Activated naive CD8-positive, alpha-beta T cell treated with anti-CD3 and anti-CD28 coated beads for 36 hours (primary cell): ENCODE measurements around the gene ZNF622. TPM values are rescaled to one million over a fixed set of nuclear protein-coding genes. Genes with fewer than 3 reads are reported as not detected.
A peak's percentile ranks its signal among the peaks of the same experiment; 100 is the strongest.

Experiments used
- DNase-seq: peaks from one replicate; pipeline ENCODE4 v3.0.0; 2021
- H3K27ac Mint-ChIP-seq: one replicate; pipeline ENCODE4 v1.8.0; 2022; ENCODE audit warnings: mild to moderate bottlenecking, moderate library complexity, mixed read lengths
- H3K27me3 Mint-ChIP-seq: one replicate; pipeline ENCODE4 v1.8.0; 2022; ENCODE audit warnings: mild to moderate bottlenecking, mixed read lengths
- H3K36me3 Mint-ChIP-seq: one replicate; pipeline ENCODE4 v1.8.0; 2021; ENCODE audit warnings: mild to moderate bottlenecking, mixed read lengths
- H3K4me1 Mint-ChIP-seq: one replicate; pipeline ENCODE4 v1.8.0; 2021; ENCODE audit warnings: mixed read lengths
- H3K4me3 Mint-ChIP-seq: one replicate; pipeline ENCODE4 v1.8.0; 2022; ENCODE audit warnings: mild to moderate bottlenecking, moderate library complexity, mixed read lengths
- H3K9me3 Mint-ChIP-seq: one replicate; pipeline ENCODE4 v1.8.0; 2022; ENCODE audit warnings: mixed read lengths
- total RNA-seq, 2 experiments: library from RNA; stranded (reverse); gene quantifications; one replicate each; pipeline ENCODE4 v1.2.3, GENCODE V29; 2021

The ZNF622 gene, protein sequence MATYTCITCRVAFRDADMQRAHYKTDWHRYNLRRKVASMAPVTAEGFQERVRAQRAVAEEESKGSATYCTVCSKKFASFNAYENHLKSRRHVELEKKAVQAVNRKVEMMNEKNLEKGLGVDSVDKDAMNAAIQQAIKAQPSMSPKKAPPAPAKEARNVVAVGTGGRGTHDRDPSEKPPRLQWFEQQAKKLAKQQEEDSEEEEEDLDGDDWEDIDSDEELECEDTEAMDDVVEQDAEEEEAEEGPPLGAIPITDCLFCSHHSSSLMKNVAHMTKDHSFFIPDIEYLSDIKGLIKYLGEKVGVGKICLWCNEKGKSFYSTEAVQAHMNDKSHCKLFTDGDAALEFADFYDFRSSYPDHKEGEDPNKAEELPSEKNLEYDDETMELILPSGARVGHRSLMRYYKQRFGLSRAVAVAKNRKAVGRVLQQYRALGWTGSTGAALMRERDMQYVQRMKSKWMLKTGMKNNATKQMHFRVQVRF
- 10 to 100 TPM; 47.5 to 48.2 TPM for total RNA-seq

DNA sequence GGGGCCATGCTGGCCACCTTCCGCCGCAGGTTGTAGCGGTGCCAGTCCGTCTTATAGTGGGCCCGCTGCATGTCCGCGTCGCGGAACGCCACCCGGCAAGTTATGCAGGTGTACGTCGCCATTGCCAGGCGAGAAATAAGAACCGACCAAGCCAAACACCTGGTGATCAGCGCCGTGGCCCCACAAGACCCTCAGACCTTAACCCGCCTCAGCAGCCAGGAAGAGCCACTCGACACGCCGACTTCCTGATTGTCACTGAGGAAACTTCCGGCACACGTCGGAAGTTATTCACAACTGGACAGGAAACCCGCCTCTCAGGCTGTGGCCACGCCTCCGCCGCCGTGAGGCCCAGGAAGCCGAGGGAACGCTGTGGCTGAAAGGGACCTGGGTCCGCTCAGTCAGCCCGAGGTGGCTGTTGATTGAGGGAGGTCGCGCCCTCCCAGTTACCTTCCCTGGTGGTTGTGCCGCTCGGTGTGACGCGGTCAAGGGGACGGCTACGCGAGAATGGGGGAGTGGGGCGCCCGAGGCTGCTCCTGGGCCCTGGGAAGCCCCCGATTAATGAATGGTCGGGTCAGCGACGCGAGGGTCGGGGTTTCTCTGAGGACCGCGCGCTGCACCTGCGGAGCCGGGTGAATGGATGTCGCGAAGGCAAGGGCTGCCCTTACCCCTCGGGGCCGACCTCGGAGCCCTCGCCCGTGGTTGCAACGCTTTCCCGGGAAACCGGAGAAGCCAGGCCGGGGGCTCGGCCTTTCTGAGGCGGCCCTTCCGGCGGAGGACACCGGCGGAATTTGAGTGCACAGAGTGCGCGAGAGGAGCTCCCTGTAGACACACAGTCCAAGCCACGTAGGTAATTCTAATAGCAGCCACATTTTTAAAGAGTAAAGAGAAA is at the start of gene ZNF622:
Gene ZNF622 (minus strand): TSS at position 257 of the 889 bp plus-strand sequence. CDS start 135 bp downstream, at position 122.
- Mint-ChIP-seq H3K27ac (peak within 1 kb of the TSS; percentile 93), H3K4me3 (peak within 1 kb of the TSS; percentile 97), H3K4me1 (peaks cover 61% of the 10 kb centered on the region), H3K9me3 (no peaks in the 10 kb centered on the region), H3K27me3 (no peaks in the 10 kb centered on the region), H3K36me3 (peaks cover 47% of the 10 kb centered on the region)
- peak; percentile 89 for DNase-seq

DNA sequence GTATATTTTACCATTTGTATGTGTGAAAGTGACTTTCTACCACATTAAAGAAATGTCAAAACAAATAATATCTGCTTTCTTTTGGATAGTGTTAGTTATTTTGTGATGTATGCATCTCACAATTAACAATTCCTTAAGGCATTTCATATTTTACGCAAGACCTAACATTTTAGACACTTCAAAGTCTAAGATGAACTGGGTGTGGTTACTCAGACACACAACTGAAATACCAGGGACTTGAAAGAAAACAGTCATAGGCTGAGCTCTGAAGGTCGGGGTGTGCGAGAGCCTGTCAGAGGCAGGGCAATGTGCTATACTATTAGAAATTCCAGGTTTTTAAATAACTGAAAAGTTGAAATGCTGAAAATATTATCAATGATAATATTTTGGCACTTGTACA is 44.5 kb upstream of the ZNF622 start:
- H3K4me1 Mint-ChIP-seq: peaks cover 36% of the 10 kb centered on the region

DNA sequence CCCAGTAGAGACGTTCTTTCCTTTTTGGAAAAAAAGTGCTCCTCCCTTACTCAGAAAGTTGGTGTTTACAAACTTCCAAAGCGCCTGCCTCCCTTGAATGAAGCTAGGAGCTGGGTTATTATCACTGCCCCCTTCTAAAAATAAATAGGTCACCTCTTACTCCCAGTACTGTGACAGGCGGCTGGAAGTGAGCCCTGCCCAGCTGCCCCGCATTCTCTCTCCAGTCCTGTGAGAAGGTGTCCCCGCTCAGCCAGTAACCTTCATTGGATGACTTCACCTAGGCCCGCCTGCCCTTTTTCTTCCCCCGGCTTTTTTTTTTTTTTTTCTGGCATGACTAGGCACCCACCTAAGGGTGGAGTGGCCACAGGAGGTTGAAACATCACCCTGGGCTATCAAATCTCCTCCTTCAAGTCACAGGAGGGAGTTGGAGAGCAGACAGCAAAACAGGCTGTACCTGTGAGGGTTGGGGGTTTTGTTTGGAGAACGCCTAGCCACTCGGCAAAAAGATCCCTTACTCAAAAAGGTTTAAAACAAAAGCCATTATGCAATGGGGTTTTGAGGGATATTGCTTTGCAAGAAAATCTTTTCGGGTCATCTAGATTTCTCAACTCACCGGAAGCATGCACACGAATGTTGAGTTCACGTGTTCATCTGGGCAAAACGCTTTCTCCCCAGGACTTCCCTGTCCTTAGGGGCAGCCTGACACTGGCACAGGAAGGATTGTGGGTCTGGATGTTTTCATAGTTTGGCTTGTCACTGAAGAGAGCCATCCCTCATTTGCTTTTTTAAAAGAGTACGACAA is 43.3 kb upstream of the ZNF622 start:
- Mint-ChIP-seq H3K9me3 (peaks cover 11% of the 10 kb centered on the region), H3K4me3 (no peak overlapping the region), H3K27me3 (no peaks in the 10 kb centered on the region), H3K4me1 (peaks cover 36% of the 10 kb centered on the region), H3K27ac (no peak overlapping the region), H3K36me3 (peaks cover 15% of the 10 kb centered on the region)
- no peak for DNase-seq

More for the DNA sequence above, 44.5 kb upstream of the ZNF622 start:
- no peak for DNase-seq
- H3K9me3 Mint-ChIP-seq: peaks cover 11% of the 10 kb centered on the region
- H3K27me3 Mint-ChIP-seq: no peaks in the 10 kb centered on the region
- H3K36me3 Mint-ChIP-seq: peaks cover 15% of the 10 kb centered on the region
- no peak overlapping the region for H3K4me3 Mint-ChIP-seq
- no peak overlapping the region for H3K27ac Mint-ChIP-seq

DNA sequence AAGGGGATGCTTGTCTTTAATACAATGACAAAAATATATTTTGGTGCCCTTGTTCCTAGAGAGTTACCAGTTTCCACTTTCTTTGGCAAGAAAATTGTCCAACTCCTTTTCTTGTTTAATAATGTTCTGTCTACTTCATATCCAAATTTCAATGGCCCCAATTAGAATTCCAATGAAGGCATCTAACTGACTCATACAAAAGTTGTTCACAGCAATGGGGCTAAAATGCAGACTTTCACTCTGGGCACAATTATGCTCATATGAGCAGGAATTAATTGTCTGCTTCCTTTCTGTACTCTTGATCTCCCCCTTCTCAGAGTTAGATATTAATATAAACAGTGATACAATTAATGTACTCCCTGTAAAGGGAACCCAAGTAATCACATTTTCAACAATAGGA is 42.1 kb upstream of the ZNF622 start:
- Mint-ChIP-seq H3K4me3 (no peak overlapping the region), H3K36me3 (peaks cover 15% of the 10 kb centered on the region), H3K9me3 (peaks cover 11% of the 10 kb centered on the region), H3K4me1 (peaks cover 36% of the 10 kb centered on the region), H3K27me3 (no peaks in the 10 kb centered on the region), H3K27ac (no peak overlapping the region)
- DNase-seq: no peak

DNA sequence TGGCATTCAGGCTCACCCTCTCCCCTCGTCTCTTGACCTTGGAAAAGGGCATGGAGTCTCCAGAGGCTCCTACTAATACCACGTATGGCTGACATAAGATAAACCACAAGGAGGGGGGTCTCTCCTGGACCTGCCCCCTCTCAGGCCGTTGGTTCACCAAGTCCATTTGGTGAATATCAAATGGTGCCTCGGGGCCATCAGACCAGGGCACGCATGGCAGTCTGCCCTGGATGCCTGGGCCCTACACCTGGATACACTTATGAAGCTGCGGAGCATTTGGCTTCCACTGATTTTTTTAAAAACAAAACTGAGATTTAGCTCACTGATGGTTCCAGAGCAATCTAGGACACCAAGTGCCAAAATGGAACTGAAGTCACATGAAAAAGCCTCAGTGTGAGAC is 40.3 kb upstream of the ZNF622 start:
- DNase-seq: no peak
- no peak overlapping the region for H3K27ac Mint-ChIP-seq
- H3K9me3 Mint-ChIP-seq: no peaks in the 10 kb centered on the region
- peaks cover 23% of the 10 kb centered on the region for H3K4me1 Mint-ChIP-seq
- H3K4me3 Mint-ChIP-seq: no peak overlapping the region
- H3K27me3 Mint-ChIP-seq: no peaks in the 10 kb centered on the region
- H3K36me3 Mint-ChIP-seq: peaks cover 8% of the 10 kb centered on the region

DNA sequence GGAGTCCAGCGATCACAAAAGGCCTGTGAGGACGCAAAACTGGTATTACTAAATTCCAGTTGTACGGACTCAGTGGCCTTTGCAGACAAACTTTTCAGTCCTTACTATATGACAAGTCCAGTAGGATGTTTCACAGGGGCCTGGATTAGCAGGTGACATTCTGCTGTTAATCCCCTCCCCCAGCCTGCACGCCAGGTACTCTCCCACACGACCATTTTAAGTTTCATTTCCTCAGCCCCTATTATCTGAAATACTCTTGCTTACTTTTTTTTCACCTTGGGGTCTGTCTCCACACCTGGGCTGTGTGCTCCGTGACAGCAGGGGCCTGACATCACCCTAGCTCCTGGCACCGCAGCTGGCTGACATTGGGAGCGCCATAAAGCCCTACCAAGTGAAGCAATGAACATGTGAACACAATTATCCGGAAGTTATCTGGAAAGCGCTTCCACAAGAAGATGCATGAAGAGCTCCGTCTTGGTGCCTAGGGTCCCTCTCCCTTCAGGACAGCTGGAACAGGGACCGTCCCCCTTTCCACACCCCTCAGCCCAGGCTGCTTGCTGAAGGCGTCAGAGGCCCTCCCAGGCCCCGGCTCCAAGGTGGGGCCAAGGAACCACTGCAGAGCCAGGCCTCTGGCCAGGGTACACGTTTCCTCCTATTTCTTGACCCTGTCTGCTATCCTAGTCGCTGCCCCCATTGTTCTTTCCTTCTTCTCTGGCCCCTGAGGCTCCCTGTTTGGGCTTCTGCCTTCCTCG is 39.7 kb upstream of the ZNF622 start:
- Mint-ChIP-seq H3K36me3 (peaks cover 8% of the 10 kb centered on the region), H3K4me3 (no peak overlapping the region), H3K9me3 (peaks cover under 1% of the 10 kb centered on the region), H3K4me1 (peaks cover 20% of the 10 kb centered on the region), H3K27me3 (no peaks in the 10 kb centered on the region), H3K27ac (no peak overlapping the region)
- no peak for DNase-seq

DNA sequence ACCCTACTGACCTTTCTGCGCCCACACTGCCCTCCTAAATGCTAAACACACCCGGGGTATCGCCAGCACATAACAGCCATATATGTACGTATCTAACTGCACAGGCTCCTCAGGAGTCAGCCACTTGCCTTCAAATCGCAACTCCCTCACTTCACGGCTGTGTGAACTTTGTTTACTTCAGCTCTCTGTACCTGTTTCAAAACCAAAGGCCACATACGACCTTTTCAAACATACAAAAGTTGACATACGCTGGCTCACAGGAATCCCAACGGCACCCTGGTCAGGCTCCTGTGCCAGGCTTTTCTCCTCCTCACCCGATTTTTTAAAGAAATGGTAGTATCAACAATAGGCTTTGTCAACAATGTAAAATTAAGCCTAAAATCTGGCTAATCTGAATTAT is 39.0 kb upstream of the ZNF622 start:
- H3K4me1 Mint-ChIP-seq: peaks cover 18% of the 10 kb centered on the region
- no peak overlapping the region for H3K27ac Mint-ChIP-seq
- H3K9me3 Mint-ChIP-seq: peaks cover 5% of the 10 kb centered on the region
- H3K4me3 Mint-ChIP-seq: no peak overlapping the region
- H3K27me3 Mint-ChIP-seq: no peaks in the 10 kb centered on the region
- DNase-seq: no peak
- peaks cover 14% of the 10 kb centered on the region for H3K36me3 Mint-ChIP-seq

DNA sequence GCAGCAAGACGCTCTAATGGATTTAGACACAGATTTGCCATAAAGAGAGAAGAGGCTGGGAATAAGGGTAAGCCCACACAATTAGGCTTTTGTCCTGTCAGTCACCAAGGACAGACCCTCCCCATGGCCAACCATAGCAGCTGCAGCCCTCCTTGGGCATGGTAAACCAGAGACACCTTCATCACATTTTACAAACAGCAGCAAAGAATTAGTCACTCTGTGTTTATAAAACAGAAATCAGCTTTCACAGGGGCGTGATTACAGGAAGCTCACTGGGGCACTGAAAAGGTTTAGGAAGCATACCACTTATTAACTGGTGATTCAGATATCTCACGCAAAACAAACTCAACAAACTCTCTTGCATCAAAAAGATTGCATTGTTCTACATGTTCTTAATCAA is 37.3 kb upstream of the ZNF622 start:
- Mint-ChIP-seq H3K4me3 (no peak overlapping the region), H3K27ac (no peak overlapping the region), H3K36me3 (peaks cover 25% of the 10 kb centered on the region), H3K4me1 (peaks cover 10% of the 10 kb centered on the region), H3K27me3 (no peaks in the 10 kb centered on the region), H3K9me3 (peaks cover 5% of the 10 kb centered on the region)
- no peak for DNase-seq

DNA sequence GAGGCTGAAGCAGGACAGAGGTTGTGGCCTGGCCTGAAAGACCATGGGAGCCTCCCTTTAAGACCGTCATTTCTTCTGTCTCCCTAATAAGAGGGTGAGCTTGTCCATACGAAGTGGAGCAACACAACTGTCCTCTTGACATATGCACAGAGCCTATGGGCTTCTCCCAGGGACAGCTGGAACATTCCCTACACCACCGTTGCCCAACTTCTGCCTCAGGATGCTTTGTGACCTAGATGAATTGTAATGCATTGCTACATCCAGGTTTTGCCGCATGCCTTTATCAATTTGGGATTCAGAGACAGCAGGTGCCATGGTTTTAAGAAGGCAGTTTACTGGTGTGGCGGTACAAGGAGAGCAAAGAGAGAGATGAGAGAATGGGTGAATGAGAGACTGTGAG is 34.4 kb upstream of the ZNF622 start:
- Mint-ChIP-seq H3K4me3 (no peak overlapping the region), H3K36me3 (peaks cover 37% of the 10 kb centered on the region), H3K27ac (no peak overlapping the region), H3K4me1 (peaks cover 1% of the 10 kb centered on the region), H3K9me3 (peaks cover 13% of the 10 kb centered on the region), H3K27me3 (no peaks in the 10 kb centered on the region)
- no peak for DNase-seq

DNA sequence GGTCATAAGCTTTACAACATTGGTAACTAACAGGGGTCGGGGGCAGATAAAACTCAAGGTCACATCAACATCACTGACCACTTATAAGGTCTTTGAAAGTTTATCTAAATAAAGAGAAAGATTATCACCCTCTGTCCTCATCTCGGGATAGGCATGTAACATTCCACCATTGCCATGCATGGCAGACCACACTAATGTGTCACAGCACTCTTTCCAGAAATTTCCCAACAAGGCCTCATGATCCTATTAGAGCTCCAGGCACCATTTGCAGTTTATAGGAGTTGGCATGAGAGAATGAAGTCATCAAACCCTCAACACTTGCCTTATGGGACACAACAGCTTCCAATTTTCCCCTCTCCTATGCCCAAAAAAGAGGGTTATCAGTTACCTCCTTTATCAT is 31.9 kb upstream of the ZNF622 start:
- Mint-ChIP-seq H3K27me3 (no peaks in the 10 kb centered on the region), H3K4me3 (no peak overlapping the region), H3K4me1 (peaks cover 7% of the 10 kb centered on the region), H3K27ac (no peak overlapping the region), H3K36me3 (peaks cover 46% of the 10 kb centered on the region), H3K9me3 (peaks cover 22% of the 10 kb centered on the region)
- no peak for DNase-seq

DNA sequence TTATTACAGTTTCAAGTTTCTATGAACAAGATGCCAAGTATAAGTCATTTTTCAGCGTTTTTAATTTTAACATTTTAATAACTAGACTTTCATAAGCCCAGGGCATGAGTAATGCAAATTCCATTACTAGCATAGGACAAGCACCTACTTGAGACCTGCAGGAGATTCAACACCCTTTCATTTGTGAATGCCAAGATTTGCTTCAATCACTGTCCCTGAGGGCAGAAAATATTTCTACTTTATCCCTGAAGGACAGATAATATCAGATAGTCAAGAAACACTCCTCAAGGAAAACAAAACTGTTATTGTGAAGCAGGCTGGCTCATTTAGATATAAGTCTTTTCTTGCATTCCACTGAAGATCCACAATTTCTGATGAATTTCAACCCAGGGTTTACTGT is 27.7 kb upstream of the ZNF622 start:
- H3K27ac Mint-ChIP-seq: no peak overlapping the region
- H3K27me3 Mint-ChIP-seq: no peaks in the 10 kb centered on the region
- H3K36me3 Mint-ChIP-seq: peaks cover 28% of the 10 kb centered on the region
- peaks cover 15% of the 10 kb centered on the region for H3K4me1 Mint-ChIP-seq
- peaks cover 17% of the 10 kb centered on the region for H3K9me3 Mint-ChIP-seq
- DNase-seq: no peak
- H3K4me3 Mint-ChIP-seq: no peak overlapping the region

DNA sequence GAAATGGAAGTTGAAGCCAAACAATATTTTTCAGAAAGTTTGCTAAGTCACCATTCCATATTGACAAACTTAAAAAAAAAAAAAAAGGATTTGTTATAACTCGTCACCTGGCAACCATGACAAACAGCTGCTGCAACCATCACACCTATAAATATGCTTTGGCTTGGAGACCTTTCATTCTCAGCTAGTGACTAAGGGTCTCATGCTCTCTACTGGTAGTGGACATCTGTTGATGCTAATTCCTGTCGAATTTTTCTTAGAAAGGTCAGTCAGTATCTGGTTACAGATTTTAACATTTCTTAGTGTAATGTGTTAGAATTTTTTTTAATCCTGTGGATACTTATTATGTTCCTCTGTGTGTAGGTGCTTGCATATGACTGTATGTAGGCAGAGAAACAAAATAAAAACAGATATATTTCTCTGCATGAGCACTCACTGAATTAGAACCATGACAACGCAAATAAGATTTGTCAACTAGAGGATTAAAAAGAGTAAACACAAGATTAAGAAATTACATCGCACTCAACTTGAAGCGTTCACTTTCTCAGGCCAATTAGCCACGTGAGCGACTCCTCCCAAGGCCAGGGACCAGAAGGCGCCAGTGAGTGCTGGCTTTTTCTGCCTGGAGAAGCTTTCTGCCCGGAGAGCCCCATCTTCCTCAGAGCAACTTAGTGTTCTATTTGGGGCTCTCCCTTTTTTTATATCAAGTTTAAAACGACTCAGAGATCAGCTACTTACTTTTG is 27.0 kb upstream of the ZNF622 start:
- H3K27me3 Mint-ChIP-seq: no peaks in the 10 kb centered on the region
- DNase-seq: no peak
- H3K27ac Mint-ChIP-seq: no peak overlapping the region
- H3K4me3 Mint-ChIP-seq: no peak overlapping the region
- H3K36me3 Mint-ChIP-seq: peaks cover 21% of the 10 kb centered on the region
- peaks cover 15% of the 10 kb centered on the region for H3K4me1 Mint-ChIP-seq
- peaks cover 17% of the 10 kb centered on the region for H3K9me3 Mint-ChIP-seq

DNA sequence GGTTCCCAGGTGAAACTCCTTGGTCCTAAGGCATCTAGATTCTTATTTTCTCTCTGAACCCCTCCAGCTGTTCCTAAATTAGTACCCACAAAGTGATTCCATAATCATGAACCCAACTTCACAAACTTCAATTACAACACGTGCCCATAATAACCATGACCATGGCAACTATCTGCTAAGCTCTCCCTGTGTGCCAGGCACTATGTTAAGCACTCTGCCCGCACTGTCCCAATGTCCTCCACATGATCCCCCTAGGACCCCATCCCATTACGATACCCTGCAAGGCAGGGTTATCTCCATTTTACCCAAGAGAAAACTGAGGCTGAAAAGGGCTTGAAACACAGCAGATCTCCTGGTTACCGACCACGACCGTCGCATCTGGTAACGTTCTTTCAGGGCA is 25.3 kb upstream of the ZNF622 start:
- Mint-ChIP-seq H3K27ac (no peak overlapping the region), H3K27me3 (no peaks in the 10 kb centered on the region), H3K9me3 (peaks cover 10% of the 10 kb centered on the region), H3K4me3 (no peak overlapping the region), H3K4me1 (peaks cover 28% of the 10 kb centered on the region), H3K36me3 (peaks cover 12% of the 10 kb centered on the region)
- no peak for DNase-seq
